ENCODE measurements around the gene CFAP54. TPM values are rescaled to one million over a fixed set of nuclear protein-coding genes. Genes with fewer than 3 reads are reported as not detected.
A peak's percentile ranks its signal among the peaks of the same experiment; 100 is the strongest.

CFAP54 gene, protein sequence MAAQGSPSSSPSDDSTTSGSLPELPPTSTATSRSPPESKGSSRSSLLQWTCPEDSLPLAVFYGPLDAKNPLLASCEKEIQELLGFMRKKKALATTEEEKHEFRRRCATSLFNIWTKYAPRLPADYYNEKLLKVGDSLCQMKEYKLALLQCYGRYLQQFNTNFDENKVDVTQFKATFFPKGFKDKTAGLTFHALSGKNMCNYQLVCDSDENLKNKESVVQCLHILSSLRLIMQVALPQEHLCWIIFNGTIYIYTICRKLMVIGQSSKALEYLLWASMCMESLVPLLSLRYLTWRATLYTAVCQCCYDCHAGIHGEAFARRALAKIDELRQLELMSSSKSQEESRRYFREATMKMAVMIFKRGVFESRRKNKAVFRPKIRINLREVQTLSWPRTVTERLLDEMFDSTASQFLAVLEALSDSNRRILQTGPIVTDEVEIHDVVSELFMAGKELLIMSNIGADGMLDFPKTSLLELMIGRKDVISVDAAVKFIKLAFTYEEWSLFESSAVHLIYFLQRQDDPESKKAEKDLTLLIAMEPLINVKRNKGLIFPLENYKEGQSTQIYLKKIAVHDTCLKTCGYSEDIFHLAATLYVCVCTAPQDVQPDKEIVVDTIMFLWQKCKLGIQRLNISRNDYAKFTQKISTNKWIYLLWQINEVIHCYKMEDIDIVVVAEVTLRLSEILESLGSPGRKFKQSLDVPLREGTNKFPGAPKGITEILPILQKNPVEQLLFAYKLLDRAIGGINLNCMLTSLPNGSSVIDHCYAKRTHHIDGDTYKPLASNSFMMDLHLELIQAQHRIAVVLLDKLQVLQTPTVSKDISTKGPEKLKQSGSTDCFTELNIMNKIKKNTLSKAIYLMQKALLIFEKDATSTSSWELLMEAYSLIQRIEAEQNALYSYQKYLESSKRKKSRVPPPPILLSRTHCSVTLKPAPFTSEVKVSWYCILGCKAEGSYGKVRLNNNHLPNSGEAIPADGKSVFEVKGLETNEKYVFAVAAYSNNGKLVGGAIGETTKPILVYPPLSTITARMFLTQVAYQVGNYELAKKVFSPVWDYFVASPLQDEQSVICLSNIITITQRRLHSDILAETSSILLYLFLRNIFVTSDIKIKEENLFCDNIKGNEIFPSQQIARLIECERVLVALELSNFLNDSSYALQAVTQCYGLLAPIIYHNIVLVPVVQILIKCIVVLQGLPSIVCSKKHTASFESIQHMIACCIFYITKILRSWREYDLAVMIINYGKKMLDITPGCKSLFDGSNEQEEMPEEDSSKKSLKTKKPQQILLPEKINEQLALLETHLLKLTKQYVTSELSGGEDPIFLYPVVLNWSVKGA (N-terminal part only)
- total RNA-seq (2022) (0.56 and 1.1 TPM in 2 replicates), Bru-seq, nascent RNA (percentile 29 among the genes with signal in this experiment), BruChase-seq, experiment 1, labeled RNA remaining after a 6-hour chase (percentile 27 among the genes with signal in this experiment), BruChase-seq, experiment 2, labeled RNA remaining after a 2-hour chase (percentile 31 among the genes with signal in this experiment)
- long read RNA-seq, partial matches to known transcripts, result 0 of 1 reads
- long read RNA-seq, other reads (novel, unspliced or antisense), result 1 of 1 reads

DNA sequence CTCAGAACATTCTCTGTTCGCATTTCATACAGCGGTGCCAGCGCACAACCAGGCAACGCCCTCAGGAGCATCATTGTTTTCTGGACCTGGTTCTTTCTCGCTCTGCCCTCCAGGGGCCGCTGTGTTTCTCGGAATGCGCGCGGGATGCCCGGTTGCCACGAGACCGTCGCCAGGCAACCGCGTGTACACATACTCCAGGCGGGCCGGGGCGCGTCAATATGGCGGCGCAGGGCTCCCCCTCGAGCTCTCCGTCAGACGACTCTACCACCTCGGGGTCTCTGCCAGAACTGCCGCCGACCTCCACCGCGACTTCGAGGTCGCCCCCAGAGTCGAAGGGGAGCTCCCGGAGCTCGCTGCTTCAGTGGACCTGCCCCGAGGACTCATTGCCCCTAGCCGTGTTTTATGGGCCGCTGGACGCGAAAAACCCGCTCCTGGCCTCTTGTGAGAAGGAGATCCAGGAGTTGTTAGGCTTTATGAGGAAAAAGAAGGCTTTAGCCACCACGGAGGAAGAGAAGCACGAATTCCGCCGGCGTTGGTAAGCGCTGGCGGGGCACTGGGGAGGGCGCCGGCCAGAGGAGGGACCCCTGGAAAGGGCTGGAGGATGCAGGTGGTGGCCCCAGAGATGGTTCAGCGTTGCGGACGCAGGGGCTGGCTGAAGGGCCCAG is at the start of gene CFAP54:
CFAP54 (plus strand) TSS at position 186 of the 665 bp plus-strand sequence; CDS start at position 219, 33 bp downstream.
- Mint-ChIP-seq H3K36me3 (ENCODE audit: insufficient read depth, unreplicated experiment) (no peaks in the 10 kb centered on the region), H3K9me3 (ENCODE audit: unreplicated experiment) (no peaks in the 10 kb centered on the region), H3K27me3 (ENCODE audit: insufficient read depth, unreplicated experiment) (no peaks in the 10 kb centered on the region), H3K4me3 (ENCODE audit: unreplicated experiment) (peak within 1 kb of the TSS; percentile 85), H3K27ac (ENCODE audit: low read depth, unreplicated experiment) (peak within 1 kb of the TSS; percentile 98), H3K4me1 (ENCODE audit: insufficient read depth, unreplicated experiment) (peaks cover 18% of the 10 kb centered on the region)
- peak; percentile 94 for DNase-seq (ENCODE audit: unreplicated experiment)
- TF ChIP-seq, protein P1, sequence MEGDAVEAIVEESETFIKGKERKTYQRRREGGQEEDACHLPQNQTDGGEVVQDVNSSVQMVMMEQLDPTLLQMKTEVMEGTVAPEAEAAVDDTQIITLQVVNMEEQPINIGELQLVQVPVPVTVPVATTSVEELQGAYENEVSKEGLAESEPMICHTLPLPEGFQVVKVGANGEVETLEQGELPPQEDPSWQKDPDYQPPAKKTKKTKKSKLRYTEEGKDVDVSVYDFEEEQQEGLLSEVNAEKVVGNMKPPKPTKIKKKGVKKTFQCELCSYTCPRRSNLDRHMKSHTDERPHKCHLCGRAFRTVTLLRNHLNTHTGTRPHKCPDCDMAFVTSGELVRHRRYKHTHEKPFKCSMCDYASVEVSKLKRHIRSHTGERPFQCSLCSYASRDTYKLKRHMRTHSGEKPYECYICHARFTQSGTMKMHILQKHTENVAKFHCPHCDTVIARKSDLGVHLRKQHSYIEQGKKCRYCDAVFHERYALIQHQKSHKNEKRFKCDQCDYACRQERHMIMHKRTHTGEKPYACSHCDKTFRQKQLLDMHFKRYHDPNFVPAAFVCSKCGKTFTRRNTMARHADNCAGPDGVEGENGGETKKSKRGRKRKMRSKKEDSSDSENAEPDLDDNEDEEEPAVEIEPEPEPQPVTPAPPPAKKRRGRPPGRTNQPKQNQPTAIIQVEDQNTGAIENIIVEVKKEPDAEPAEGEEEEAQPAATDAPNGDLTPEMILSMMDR (IDR thresholded peaks at IDR 0.05; ENCODE audit: unreplicated experiment), result peak; percentile 85
- BruUV-seq (replicated peaks), result no TSS peak
- ChIA-PET CTCF (interaction anchor here (0.6 to 2.6 kb wide), 42 partner anchors 8 to 1161 kb away, joined by 3 to 14 read pairs (median 4); partner anchors contain the start of gene CDK17), POLR2A (interaction anchor here (0.6 to 4.8 kb wide), 10 partner anchors 11 to 1955 kb away, joined by 3 to 55 read pairs (median 4); partner anchors contain the start of gene CDK17)
- intact Hi-C loops (cut with micrococcal nuclease), result loop anchor here (1.0 kb wide), 3 partner anchors 27 to 88 kb away; no protein-coding TSS in a partner anchor

DNA sequence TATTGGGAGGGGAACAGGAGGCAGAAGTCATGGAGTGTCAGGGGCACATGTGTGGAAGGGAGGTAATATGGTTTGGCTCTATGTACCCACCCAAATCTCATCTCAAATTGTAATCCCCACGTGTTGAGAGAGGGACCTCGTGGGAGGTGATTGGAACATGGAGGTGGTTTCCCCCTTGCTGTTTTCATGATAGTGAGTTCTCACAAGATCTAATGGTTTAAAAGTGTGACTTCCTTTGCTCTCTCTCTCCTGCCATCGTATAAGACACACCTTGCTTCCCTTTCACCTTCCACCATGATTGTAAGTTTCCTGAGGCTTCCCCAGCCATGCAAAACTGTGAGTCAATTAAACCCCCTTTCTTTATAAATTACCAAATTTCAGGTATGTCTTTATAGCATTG is 47.6 kb upstream of the CFAP54 start:
- BruUV-seq (replicated peaks), result no TSS peak
- DNase-seq (ENCODE audit: unreplicated experiment), result no peak
- Mint-ChIP-seq H3K27ac (ENCODE audit: low read depth, unreplicated experiment) (no peak overlapping the region), H3K9me3 (ENCODE audit: unreplicated experiment) (no peaks in the 10 kb centered on the region), H3K4me1 (ENCODE audit: insufficient read depth, unreplicated experiment) (peaks cover 12% of the 10 kb centered on the region), H3K4me3 (ENCODE audit: unreplicated experiment) (no peak overlapping the region), H3K36me3 (ENCODE audit: insufficient read depth, unreplicated experiment) (no peaks in the 10 kb centered on the region), H3K27me3 (ENCODE audit: insufficient read depth, unreplicated experiment) (no peaks in the 10 kb centered on the region)
- POLR2A ChIA-PET, result no interaction called here
- intact Hi-C loops (cut with micrococcal nuclease), result no loop called here
- TF ChIP-seq, protein P1 (IDR thresholded peaks at IDR 0.05; ENCODE audit: unreplicated experiment), result no peak
- CTCF ChIA-PET, result no interaction called here

DNA sequence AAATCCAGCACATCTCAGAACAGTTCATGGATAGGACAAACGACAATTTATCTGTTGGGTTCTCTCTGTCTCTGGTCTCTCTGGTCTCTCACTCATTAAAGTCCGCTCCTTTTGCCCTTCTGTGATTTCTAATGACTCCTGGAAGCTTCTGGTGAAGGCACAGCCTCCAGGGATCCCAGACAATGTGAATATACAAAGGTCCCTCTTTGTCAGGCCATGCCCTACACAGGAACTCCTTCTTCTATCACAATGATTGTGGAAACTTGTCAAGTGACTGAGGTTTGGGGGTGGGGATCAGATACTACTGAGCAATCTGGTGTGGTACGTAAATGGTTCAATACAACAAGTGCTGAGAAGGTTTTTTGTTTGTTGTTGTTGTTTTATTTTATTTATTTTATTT is 46.5 kb upstream of the CFAP54 start:
- H3K27me3 Mint-ChIP-seq (ENCODE audit: insufficient read depth, unreplicated experiment), result no peaks in the 10 kb centered on the region
- BruUV-seq (replicated peaks), result no TSS peak
- no peak for DNase-seq (ENCODE audit: unreplicated experiment)
- H3K4me1 Mint-ChIP-seq (ENCODE audit: insufficient read depth, unreplicated experiment), result peaks cover 12% of the 10 kb centered on the region
- POLR2A ChIA-PET, result no interaction called here
- H3K9me3 Mint-ChIP-seq (ENCODE audit: unreplicated experiment), result no peaks in the 10 kb centered on the region
- CTCF ChIA-PET, result no interaction called here
- H3K4me3 Mint-ChIP-seq (ENCODE audit: unreplicated experiment), result no peak overlapping the region
- no peaks in the 10 kb centered on the region for H3K36me3 Mint-ChIP-seq (ENCODE audit: insufficient read depth, unreplicated experiment)
- intact Hi-C loops (cut with micrococcal nuclease), result no loop called here
- no peak overlapping the region for H3K27ac Mint-ChIP-seq (ENCODE audit: low read depth, unreplicated experiment)
- TF ChIP-seq, protein P1 (IDR thresholded peaks at IDR 0.05; ENCODE audit: unreplicated experiment), result no peak
